GM23338 (cell line): ENCODE results near the gene PDE7B. TPM values are rescaled to one million over a fixed set of nuclear protein-coding genes. Genes with fewer than 3 reads are reported as not detected.

ENCODE experiments used
- ATAC-seq: fragments of 200-7000 bp; cut with Tn5 transposase; 3 replicates; pipeline ENCODE4 v1.9.1; 2020
- DNase-seq: peaks from one replicate; pipeline ENCODE4 v3.0.0-alpha.2; 2015; ENCODE audit warnings: low spot score
- H2AFZ ChIP-seq: fragments of 200-600 bp; sonication (generic); 2 replicates; pipeline ENCODE4 v1.8.0; 2016; ENCODE audit warnings: antibody characterized with exemption, mild to moderate bottlenecking, moderate library complexity
- H3F3A ChIP-seq: fragments of 200-600 bp; sonication (generic); replicated peaks from 2 replicates; pipeline ENCODE4 v1.8.0; 2017; ENCODE audit warnings: antibody characterized with exemption, mixed run types, low read depth
- H3K27ac ChIP-seq: fragments of 200-600 bp; sonication (generic); 2 replicates; pipeline ENCODE4 v1.6.1; 2016; ENCODE audit warnings: low read depth
- H3K27me3 ChIP-seq: fragments of 200-600 bp; sonication (generic); 2 replicates; pipeline ENCODE4 v1.8.0; 2016; ENCODE audit warnings: mild to moderate bottlenecking, mixed run types, moderate library complexity; ENCODE audit not compliant: insufficient read depth
- H3K36me3 ChIP-seq: fragments of 200-600 bp; sonication (generic); 2 replicates; pipeline ENCODE4 v1.8.0; 2016; ENCODE audit warnings: mild to moderate bottlenecking; ENCODE audit not compliant: insufficient read depth
- H3K4me1 ChIP-seq: fragments of 200-600 bp; sonication (generic); 2 replicates; pipeline ENCODE4 v1.8.0; 2016; ENCODE audit warnings: mild to moderate bottlenecking, moderate library complexity; ENCODE audit not compliant: insufficient read depth
- H3K4me2 ChIP-seq: fragments of 200-600 bp; sonication (generic); 2 replicates; pipeline ENCODE4 v1.7.1; 2017; ENCODE audit warnings: mixed run types
- H3K4me3 ChIP-seq: fragments of 200-600 bp; sonication (generic); 2 replicates; pipeline ENCODE4 v1.6.1; 2016; ENCODE audit warnings: mixed run types
- H3K79me2 ChIP-seq: fragments of 200-600 bp; sonication (generic); replicated peaks from 2 replicates; pipeline ENCODE4 v1.8.0; 2017; ENCODE audit warnings: mild to moderate bottlenecking; ENCODE audit not compliant: insufficient read depth
- H3K9me2 ChIP-seq: fragments of 200-600 bp; sonication (generic); 2 replicates; pipeline ENCODE4 v1.8.0; 2017; ENCODE audit not compliant: insufficient read depth
- H4K20me1 ChIP-seq: fragments of 200-600 bp; sonication (generic); replicated peaks from 2 replicates; pipeline ENCODE4 v1.8.0; 2017; ENCODE audit warnings: mild to moderate bottlenecking; ENCODE audit not compliant: insufficient read depth
- H3K27ac Mint-ChIP-seq: 2 replicates; pipeline ENCODE4 v1.8.0; 2020; ENCODE audit warnings: inconsistent platforms, mild to moderate bottlenecking, moderate library complexity, mixed read lengths
- H3K27me3 Mint-ChIP-seq: 3 replicates; pipeline ENCODE4 v1.8.0; 2022; ENCODE audit warnings: low read depth, mild to moderate bottlenecking, moderate library complexity, mixed read lengths, inconsistent platforms; ENCODE audit not compliant: insufficient read depth, poor library complexity
- H3K36me3 Mint-ChIP-seq: 3 replicates; pipeline ENCODE4 v1.8.0; 2021; ENCODE audit warnings: low read depth, mild to moderate bottlenecking, inconsistent platforms, moderate library complexity, mixed read lengths
- H3K4me1 Mint-ChIP-seq: 3 replicates; pipeline ENCODE4 v1.8.0; 2020; ENCODE audit warnings: mild to moderate bottlenecking, inconsistent platforms, mixed read lengths
- H3K4me3 Mint-ChIP-seq: 3 replicates; pipeline ENCODE4 v1.8.0; 2021; ENCODE audit warnings: moderate library complexity, mild to moderate bottlenecking, inconsistent platforms, mixed read lengths
- H3K9me3 Mint-ChIP-seq: 3 replicates; pipeline ENCODE4 v1.8.0; 2020; ENCODE audit warnings: moderate library complexity, mild to moderate bottlenecking, inconsistent platforms, mixed read lengths
- CTCF ChIP-seq, 2 experiments: fragments of 200-600 bp in 1 of 2; sonication (generic) in 1 of 2; conservative IDR thresholded peaks; 2 replicates each; pipeline versions ENCODE4 v1.5.1 to v1.6.1; 2016 to 2017; ENCODE audit warnings: antibody characterized with exemption in 2 of 2, low read depth in 2 of 2, mild to moderate bottlenecking in 2 of 2, moderate library complexity in 1 of 2
- ETS1 ChIP-seq: IDR thresholded peaks from 2 replicates; pipeline ENCODE4 v1.6.1; 2016; ENCODE audit warnings: antibody characterized with exemption
- EZH2phosphoT487 ChIP-seq: fragments of 200-600 bp; sonication (generic); IDR thresholded peaks from one replicate; pipeline ENCODE4 v1.8.1; 2018; ENCODE audit warnings: antibody characterized with exemption; ENCODE audit not compliant: unreplicated experiment
- JUNB ChIP-seq: IDR thresholded peaks from one replicate; pipeline ENCODE4 v1.6.1; 2016; ENCODE audit warnings: antibody characterized with exemption; ENCODE audit not compliant: unreplicated experiment
- POLR2AphosphoS5 ChIP-seq: IDR thresholded peaks from 2 replicates; pipeline ENCODE4 v1.6.1; 2016; ENCODE audit warnings: antibody characterized with exemption, low read depth
- REST ChIP-seq: IDR thresholded peaks from one replicate; pipeline ENCODE4 v1.6.1; 2018; ENCODE audit warnings: antibody characterized with exemption; ENCODE audit not compliant: unreplicated experiment
- ZNF331 ChIP-seq: fragments of 250-450 bp; sonication (Bioruptor Pico); IDR thresholded peaks from 2 replicates; pipeline ENCODE4 v1.5.0; 2020; ENCODE audit warnings: low read depth, mild to moderate bottlenecking, moderate library complexity
- ZNF462 ChIP-seq: fragments of 250-450 bp; sonication (Bioruptor Pico); IDR thresholded peaks from 2 replicates; pipeline ENCODE4 v1.5.0; 2020; ENCODE audit warnings: mild to moderate bottlenecking, moderate library complexity
- polyA plus RNA-seq: library from polyadenylated mRNA; unstranded; fragments of >200 nt; fragmentation: Nextera tagmentation; extraction: Ambion mirVana; gene quantifications from 2 replicates; pipeline ENCODE4 v1.2.1, GENCODE V29; 2016
- total RNA-seq: library from RNA; depleted of rRNA; stranded (reverse); fragments of >200 nt; shearing (Covaris generic); gene quantifications from 2 replicates; pipeline ENCODE4 v1.2.3, GENCODE V29; 2014

Gene PDE7B
- total and polyA plus RNA-seq, 2 experiments from 2014 or later: 0.07 TPM; not detected in 1

- TF ChIP-seq ZNF462 (CRISPR knock-in tag) (no peak), ETS1 (no peak), CTCF (conservative IDR thresholded peaks at IDR 0.05; ENCODE audit: low read depth in 2 of 2) (no peak), EZH2phosphoT487 (no peak), JUNB (no peak), ZNF331 (no peak)
These were observed 119.2 kb downstream of the PDE7B start (continued) for GRCh38 chr6:135970750-135971149.

- Histone ChIP-seq H3K36me3 (no peaks in the 10 kb centered on the region), H2AFZ (no peak overlapping the region), H3K79me2 (no peaks in the 10 kb centered on the region), H3K4me3 (no peak overlapping the region), H3K27ac (no peak overlapping the region), H3K4me1 (no peaks in the 10 kb centered on the region), H3K4me2 (no peak overlapping the region), H3K9me2 (0 out of 2 replicates have a peak, but pooled peaks cover 9% of the 10 kb centered on the region), H4K20me1 (no peaks in the 10 kb centered on the region), H3K27me3 (no peaks in the 10 kb centered on the region), H3F3A (no peaks in the 10 kb centered on the region)
- no peaks in the 10 kb centered on the region for H3K36me3 Mint-ChIP-seq
- H3K27ac Mint-ChIP-seq: no peak overlapping the region
- H3K9me3 Mint-ChIP-seq: no peaks in the 10 kb centered on the region
- ATAC-seq (no peak), DNase-seq (no peak)
- no peaks in the 10 kb centered on the region for H3K27me3 Mint-ChIP-seq
- no peaks in the 10 kb centered on the region; the same call in 2 of the 3 replicates for H3K4me1 Mint-ChIP-seq
- no peak overlapping the region for H3K4me3 Mint-ChIP-seq
- TF ChIP-seq REST (no peak), EZH2phosphoT487 (no peak), POLR2AphosphoS5 (no peak), CTCF (conservative IDR thresholded peaks at IDR 0.05; ENCODE audit: low read depth in 2 of 2) (no peak), JUNB (no peak), ETS1 (no peak)
These were observed 119.8 kb downstream of the PDE7B start for GRCh38 chr6:135971351-135971750.
